Breast epithelium (tissue), 4 donors: Measurements from ENCODE around the gene FAM163B. TPM values are rescaled to one million over a fixed set of nuclear protein-coding genes. Genes with fewer than 3 reads are reported as not detected.

ENCODE experiments used
- DNase-seq, 2 donors: peaks; one replicate each; pipeline ENCODE4 v3.0.0-alpha.2; 2019; ENCODE audit warnings: low spot score in 2 of 2
- H3K27ac ChIP-seq, 2 donors: fragments of 200-600 bp; sonication (generic) in 1 of 2; one replicate each; pipeline ENCODE4 v1.5.1; 2016 to 2019; ENCODE audit warnings: mild to moderate bottlenecking in 1 of 2
- H3K27me3 ChIP-seq, 2 donors: fragments of 200-600 bp; sonication (generic) in 1 of 2; one replicate each; pipeline versions ENCODE4 v1.5.1 to v1.6.0; 2017 to 2019; ENCODE audit warnings: control low read depth in 1 of 2, mild to moderate bottlenecking in 1 of 2
- H3K36me3 ChIP-seq: fragments of 200-600 bp; one replicate; pipeline ENCODE4 v1.5.1; 2019
- H3K4me1 ChIP-seq, 2 donors: fragments of 200-600 bp; sonication (generic); one replicate each; pipeline ENCODE4 v1.5.1; 2016 to 2019; ENCODE audit warnings: control low read depth in 1 of 2
- H3K4me3 ChIP-seq, 3 donors: fragments of 200-600 bp; sonication (generic); 1 replicate in 2 of 3; 2 replicates in 1 of 3; pipeline ENCODE4 v1.5.1; 2016 to 2019; ENCODE audit warnings: mild to moderate bottlenecking in 3 of 3, moderate library complexity in 2 of 3
- H3K9me3 ChIP-seq, 2 donors: fragments of 200-600 bp; sonication (generic) in 1 of 2; one replicate each; pipeline ENCODE4 v1.5.1; 2016 to 2019; ENCODE audit warnings: control low read depth in 1 of 2
- POLR2A ChIP-seq: fragments of 450-650 bp; IDR thresholded peaks from one replicate; pipeline ENCODE4 v1.6.1; 2016; ENCODE audit warnings: antibody characterized with exemption, mild to moderate bottlenecking, moderate library complexity
- POLR2AphosphoS5 ChIP-seq, 3 donors: sonication (generic); formaldehyde crosslinking; IDR thresholded peaks; one replicate each; pipeline ENCODE4 v1.6.1; 2017; ENCODE audit warnings: antibody characterized with exemption in 3 of 3
- intact Hi-C: fragments of 100-400 bp; cut with DNase I; formaldehyde crosslinking; loops from one replicate; pipeline ENCODE4 v1.15.1; 2023; ENCODE audit warnings: low total_unique reads
- total RNA-seq, 3 donors: library from RNA; depleted of rRNA; stranded (reverse); fragments of >200 nt; gene quantifications; one replicate each; pipeline ENCODE4 v1.1.0, GENCODE V29; 2016
- TF ChIP-seq, protein P1 (sequence below), 3 donors: fragments of 450-650 bp; IDR thresholded peaks; one replicate each; pipeline ENCODE4 v1.5.1; 2016 to 2017; ENCODE audit warnings: antibody characterized with exemption in 3 of 3, mild to moderate bottlenecking in 3 of 3, moderate library complexity in 3 of 3

The FAM163B gene
- total RNA-seq, 3 donors from 2014 or later, result not detected

DNA sequence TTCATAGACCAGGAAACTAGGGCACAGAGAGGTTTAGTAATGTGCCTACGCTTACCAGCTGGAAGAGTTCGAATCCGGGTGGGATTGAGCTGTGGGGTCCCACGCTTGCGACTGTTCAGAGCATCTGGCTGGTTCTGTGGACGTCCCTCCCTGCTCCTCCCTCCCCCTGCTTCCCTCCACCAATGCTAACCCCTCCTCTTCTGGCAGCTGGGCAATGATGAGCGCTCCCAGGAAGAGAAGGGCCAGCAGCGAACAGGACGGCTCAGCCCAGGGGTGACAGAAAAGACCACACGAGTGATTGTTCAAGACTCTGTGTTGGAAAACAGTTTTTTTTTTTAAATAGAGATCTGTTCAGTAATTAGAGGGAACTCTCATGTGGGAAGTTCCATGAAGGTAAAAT lies 6.9 kb downstream of the FAM163B start:
- H3K4me3 ChIP-seq, result no peak overlapping the region
- intact Hi-C loops, result no loop called here
- H3K36me3 ChIP-seq, result no peaks in the 10 kb centered on the region
- peaks cover 13 to 19% of the 10 kb centered on the region in 2 donors for H3K9me3 ChIP-seq
- peaks cover 0 to 53% of the 10 kb centered on the region in 2 donors for H3K27me3 ChIP-seq
- no peak for DNase-seq
- H3K27ac ChIP-seq, result no peak overlapping the region
- no peak for TF ChIP-seq POLR2A
- TF ChIP-seq POLR2AphosphoS5 (IDR thresholded peaks at IDR 0.05), result no peak
- TF ChIP-seq, protein P1, sequence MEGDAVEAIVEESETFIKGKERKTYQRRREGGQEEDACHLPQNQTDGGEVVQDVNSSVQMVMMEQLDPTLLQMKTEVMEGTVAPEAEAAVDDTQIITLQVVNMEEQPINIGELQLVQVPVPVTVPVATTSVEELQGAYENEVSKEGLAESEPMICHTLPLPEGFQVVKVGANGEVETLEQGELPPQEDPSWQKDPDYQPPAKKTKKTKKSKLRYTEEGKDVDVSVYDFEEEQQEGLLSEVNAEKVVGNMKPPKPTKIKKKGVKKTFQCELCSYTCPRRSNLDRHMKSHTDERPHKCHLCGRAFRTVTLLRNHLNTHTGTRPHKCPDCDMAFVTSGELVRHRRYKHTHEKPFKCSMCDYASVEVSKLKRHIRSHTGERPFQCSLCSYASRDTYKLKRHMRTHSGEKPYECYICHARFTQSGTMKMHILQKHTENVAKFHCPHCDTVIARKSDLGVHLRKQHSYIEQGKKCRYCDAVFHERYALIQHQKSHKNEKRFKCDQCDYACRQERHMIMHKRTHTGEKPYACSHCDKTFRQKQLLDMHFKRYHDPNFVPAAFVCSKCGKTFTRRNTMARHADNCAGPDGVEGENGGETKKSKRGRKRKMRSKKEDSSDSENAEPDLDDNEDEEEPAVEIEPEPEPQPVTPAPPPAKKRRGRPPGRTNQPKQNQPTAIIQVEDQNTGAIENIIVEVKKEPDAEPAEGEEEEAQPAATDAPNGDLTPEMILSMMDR (IDR thresholded peaks at IDR 0.05), result no peak
- no peaks in the 10 kb centered on the region for H3K4me1 ChIP-seq

- intact Hi-C loops, result no loop called here
- DNase-seq, result no peak
- Histone ChIP-seq H3K9me3 (peaks cover 18 to 24% of the 10 kb centered on the region in 2 donors), H3K27ac (no peak overlapping the region), H3K4me1 (no peaks in the 10 kb centered on the region), H3K4me3 (no peak overlapping the region), H3K27me3 (peaks cover 0 to 48% of the 10 kb centered on the region in 2 donors), H3K36me3 (no peaks in the 10 kb centered on the region)
- TF ChIP-seq POLR2A (no peak), POLR2AphosphoS5 (IDR thresholded peaks at IDR 0.05) (no peak)
- TF ChIP-seq, protein P1 (IDR thresholded peaks at IDR 0.05), result no peak
Observed at GRCh38 chr9:133601746-133602145, 7.4 kb downstream of the FAM163B start.

DNA sequence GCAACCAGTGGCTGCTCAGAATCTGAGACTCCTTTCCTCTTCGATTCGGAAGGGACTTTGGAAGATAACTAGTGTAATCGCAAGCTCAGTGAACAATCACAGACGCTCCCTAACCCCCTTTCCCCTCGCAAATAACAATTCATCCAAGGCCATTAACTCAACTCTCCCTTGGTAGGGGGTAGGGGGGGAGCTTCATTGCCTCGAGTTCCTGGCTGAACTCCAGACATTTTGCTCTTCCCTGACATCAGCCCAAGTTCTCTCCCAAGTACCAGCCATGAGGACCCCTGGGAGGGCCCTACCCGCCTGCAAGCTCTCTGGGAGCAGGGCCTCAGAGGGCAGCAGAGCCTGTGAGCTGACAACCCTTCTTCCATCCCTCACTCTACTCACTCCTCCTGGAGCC lies 8.4 kb downstream of the FAM163B start:
- Histone ChIP-seq H3K4me3 (no peak overlapping the region), H3K27ac (no peak overlapping the region), H3K36me3 (no peaks in the 10 kb centered on the region), H3K4me1 (no peaks in the 10 kb centered on the region), H3K9me3 (peaks cover 23 to 29% of the 10 kb centered on the region in 2 donors), H3K27me3 (peaks cover 0 to 41% of the 10 kb centered on the region in 2 donors)
- TF ChIP-seq, protein P1 (IDR thresholded peaks at IDR 0.05), result no peak
- TF ChIP-seq POLR2A (no peak), POLR2AphosphoS5 (IDR thresholded peaks at IDR 0.05) (no peak)
- intact Hi-C loops, result no loop called here
- no peak for DNase-seq

DNA sequence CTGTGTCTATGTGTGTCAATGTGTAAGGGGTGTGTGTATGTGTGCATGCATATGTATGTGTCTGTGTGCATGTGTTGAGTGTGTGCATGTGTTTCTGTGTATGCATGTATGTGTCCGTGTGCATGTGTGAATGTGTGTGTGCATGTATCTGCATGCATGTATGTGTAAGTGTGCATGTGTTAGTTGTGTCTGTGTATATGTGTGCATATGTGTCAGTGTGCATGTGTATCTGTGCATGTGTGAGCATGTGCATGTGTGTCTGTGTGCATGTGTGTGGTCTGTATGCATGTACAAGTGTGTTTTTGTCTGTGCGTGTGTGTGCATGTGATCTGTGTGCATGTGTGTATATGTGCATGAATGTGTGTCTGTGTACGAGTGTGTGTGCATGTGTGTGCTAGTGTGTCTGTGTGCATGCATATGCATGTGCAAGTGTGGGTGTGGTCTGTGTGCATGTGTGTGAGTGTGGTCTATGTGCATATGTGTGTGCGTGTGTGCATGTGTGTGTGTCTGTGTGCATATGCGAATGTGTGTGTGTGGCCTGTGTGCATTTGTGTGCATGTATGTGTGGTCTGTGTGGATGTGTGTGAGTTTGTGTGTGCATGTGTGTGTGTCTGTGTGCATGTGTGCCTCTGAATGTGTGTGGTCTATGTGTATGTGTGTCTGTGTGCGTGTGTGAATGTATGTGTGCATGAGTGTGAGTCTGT lies 9.6 kb downstream of the FAM163B start:
- intact Hi-C loops, result loop anchor here (2.0 kb wide), 1 partner anchor 55 kb away; no protein-coding TSS in a partner anchor

GRCh38 chr9:133598978-133599377 lies 10.2 kb downstream of the FAM163B start:
- Histone ChIP-seq H3K27me3 (peaks cover 0 to 30% of the 10 kb centered on the region in 2 donors), H3K4me3 (no peak overlapping the region), H3K9me3 (peaks cover 23 to 29% of the 10 kb centered on the region in 2 donors), H3K4me1 (no peaks in the 10 kb centered on the region), H3K27ac (no peak overlapping the region), H3K36me3 (no peaks in the 10 kb centered on the region)
- no peak for DNase-seq
- TF ChIP-seq POLR2A, result no peak
- TF ChIP-seq POLR2AphosphoS5 (IDR thresholded peaks at IDR 0.05), result no peak
- TF ChIP-seq, protein P1 (IDR thresholded peaks at IDR 0.05), result no peak
- intact Hi-C loops, result loop anchor here (2.0 kb wide), 1 partner anchor 56 kb away; no protein-coding TSS in a partner anchor

More for the DNA sequence above, 9.6 kb downstream of the FAM163B start:
- Histone ChIP-seq H3K36me3 (no peaks in the 10 kb centered on the region), H3K4me1 (no peaks in the 10 kb centered on the region), H3K9me3 (peaks cover 23 to 29% of the 10 kb centered on the region in 2 donors), H3K27ac (no peak overlapping the region), H3K4me3 (no peak overlapping the region), H3K27me3 (peaks cover 0 to 34% of the 10 kb centered on the region in 2 donors)
- no peak for DNase-seq
- TF ChIP-seq POLR2AphosphoS5 (IDR thresholded peaks at IDR 0.05) (no peak), POLR2A (no peak)
- TF ChIP-seq, protein P1 (IDR thresholded peaks at IDR 0.05), result no peak
